PC-3 (cell line): ENCODE data around the gene MARCKS.

Experiments used
- EZH2 ChIP-seq: fragments of 300-600 bp; sonication (generic); IDR thresholded peaks from one replicate; pipeline ENCODE4 v1.6.1; 2017; ENCODE audit warnings: antibody characterized with exemption, mild to moderate bottlenecking, low read length; ENCODE audit not compliant: unreplicated experiment
- EZH2phosphoT487 ChIP-seq: fragments of 300-600 bp; sonication (generic); IDR thresholded peaks from 2 replicates; pipeline ENCODE4 v1.6.1; 2018; ENCODE audit warnings: mild to moderate bottlenecking, antibody characterized with exemption, low read length, borderline replicate concordance
- TF ChIP-seq, protein P1 (sequence below): fragments of 300-600 bp; sonication (generic); conservative IDR thresholded peaks from 2 replicates; pipeline ENCODE4 v1.5.1; 2017; ENCODE audit warnings: antibody characterized with exemption, low read depth, mild to moderate bottlenecking, low read length

DNA sequence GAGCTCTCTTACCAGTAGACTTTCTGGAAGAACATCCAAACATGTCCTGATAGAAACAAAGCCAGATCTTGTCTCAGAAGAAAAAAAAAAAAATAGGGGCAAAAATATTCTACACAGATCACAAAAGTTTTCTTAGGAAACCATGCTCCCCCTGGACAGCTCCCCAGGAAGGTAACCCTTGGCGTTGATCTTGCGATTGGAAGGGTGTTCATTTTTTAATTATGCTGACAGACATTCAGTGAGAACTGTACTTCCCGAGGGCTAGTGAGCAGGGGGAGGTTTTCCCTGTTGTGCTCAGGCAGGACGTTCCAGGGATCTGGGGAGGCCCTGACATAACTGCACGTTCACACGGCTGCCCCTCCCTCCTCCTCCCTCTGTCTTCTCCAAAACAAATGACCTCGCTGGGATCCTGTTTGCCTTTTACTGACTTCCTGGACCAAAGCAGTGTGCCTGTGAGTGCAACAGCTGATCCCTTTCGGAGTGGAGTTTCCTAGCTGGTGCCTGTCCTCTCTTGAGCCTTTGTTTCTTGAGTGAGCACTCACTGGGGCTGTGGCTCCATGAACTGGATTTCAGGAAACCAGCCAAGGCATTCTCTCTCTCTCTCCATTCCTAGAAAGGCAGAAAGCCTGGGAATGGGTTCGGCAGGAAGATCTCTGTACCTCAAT is 46.7 kb downstream of the MARCKS start:
- TF ChIP-seq, protein P1, sequence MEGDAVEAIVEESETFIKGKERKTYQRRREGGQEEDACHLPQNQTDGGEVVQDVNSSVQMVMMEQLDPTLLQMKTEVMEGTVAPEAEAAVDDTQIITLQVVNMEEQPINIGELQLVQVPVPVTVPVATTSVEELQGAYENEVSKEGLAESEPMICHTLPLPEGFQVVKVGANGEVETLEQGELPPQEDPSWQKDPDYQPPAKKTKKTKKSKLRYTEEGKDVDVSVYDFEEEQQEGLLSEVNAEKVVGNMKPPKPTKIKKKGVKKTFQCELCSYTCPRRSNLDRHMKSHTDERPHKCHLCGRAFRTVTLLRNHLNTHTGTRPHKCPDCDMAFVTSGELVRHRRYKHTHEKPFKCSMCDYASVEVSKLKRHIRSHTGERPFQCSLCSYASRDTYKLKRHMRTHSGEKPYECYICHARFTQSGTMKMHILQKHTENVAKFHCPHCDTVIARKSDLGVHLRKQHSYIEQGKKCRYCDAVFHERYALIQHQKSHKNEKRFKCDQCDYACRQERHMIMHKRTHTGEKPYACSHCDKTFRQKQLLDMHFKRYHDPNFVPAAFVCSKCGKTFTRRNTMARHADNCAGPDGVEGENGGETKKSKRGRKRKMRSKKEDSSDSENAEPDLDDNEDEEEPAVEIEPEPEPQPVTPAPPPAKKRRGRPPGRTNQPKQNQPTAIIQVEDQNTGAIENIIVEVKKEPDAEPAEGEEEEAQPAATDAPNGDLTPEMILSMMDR, result no peak
- TF ChIP-seq EZH2 (no peak), EZH2phosphoT487 (no peak)
